SK-N-MC (cell line): ENCODE results near the gene PKNOX2.
A peak's percentile ranks its signal among the peaks of the same experiment; 100 is the strongest.

ENCODE experiments used
- DNase-seq: peaks from one replicate; pipeline ENCODE4 v3.0.0-alpha.2; 2011; ENCODE audit warnings: low read depth, low spot score
- H3K27ac ChIP-seq: fragments of 200-600 bp; sonication (generic); 2 replicates; pipeline ENCODE4 v1.5.1; 2016; ENCODE audit warnings: mixed run types
- H3K36me3 ChIP-seq: fragments of 200-600 bp; sonication (generic); 2 replicates; pipeline ENCODE4 v1.6.1; 2017; ENCODE audit warnings: antibody characterized with exemption, low read length, mixed read lengths; ENCODE audit not compliant: insufficient read depth
- H3K4me3 ChIP-seq: fragments of 200-600 bp; sonication (generic); 2 replicates; pipeline ENCODE4 v1.5.1; 2016
- H3K9ac ChIP-seq: fragments of 200-600 bp; sonication (generic); 2 replicates; pipeline ENCODE4 v1.8.0; 2017; ENCODE audit warnings: mixed run types, mixed read lengths; ENCODE audit not compliant: insufficient read length
- H3K9me3 ChIP-seq: fragments of 200-600 bp; sonication (generic); 2 replicates; pipeline ENCODE4 v1.6.1; 2017; ENCODE audit warnings: low read depth, mild to moderate bottlenecking, antibody characterized with exemption, low read length, moderate library complexity, mixed read lengths
- EZH2 ChIP-seq: fragments of 200-600 bp; sonication (generic); IDR thresholded peaks from one replicate; pipeline ENCODE4 v1.6.1; 2017; ENCODE audit warnings: antibody characterized with exemption
- FOXP2 ChIP-seq: optimal IDR thresholded peaks from 2 replicates; pipeline ENCODE3; 2011; ENCODE audit warnings: mild to moderate bottlenecking, moderate library complexity; ENCODE audit not compliant: insufficient read depth; ENCODE audit errors: extremely low read length, control extremely low read depth
- POLR2AphosphoS5 ChIP-seq: IDR thresholded peaks from 2 replicates; pipeline ENCODE4 v1.6.1; 2012; ENCODE audit warnings: mild to moderate bottlenecking, low read depth, low read length, borderline replicate concordance

The PKNOX2 gene

DNA sequence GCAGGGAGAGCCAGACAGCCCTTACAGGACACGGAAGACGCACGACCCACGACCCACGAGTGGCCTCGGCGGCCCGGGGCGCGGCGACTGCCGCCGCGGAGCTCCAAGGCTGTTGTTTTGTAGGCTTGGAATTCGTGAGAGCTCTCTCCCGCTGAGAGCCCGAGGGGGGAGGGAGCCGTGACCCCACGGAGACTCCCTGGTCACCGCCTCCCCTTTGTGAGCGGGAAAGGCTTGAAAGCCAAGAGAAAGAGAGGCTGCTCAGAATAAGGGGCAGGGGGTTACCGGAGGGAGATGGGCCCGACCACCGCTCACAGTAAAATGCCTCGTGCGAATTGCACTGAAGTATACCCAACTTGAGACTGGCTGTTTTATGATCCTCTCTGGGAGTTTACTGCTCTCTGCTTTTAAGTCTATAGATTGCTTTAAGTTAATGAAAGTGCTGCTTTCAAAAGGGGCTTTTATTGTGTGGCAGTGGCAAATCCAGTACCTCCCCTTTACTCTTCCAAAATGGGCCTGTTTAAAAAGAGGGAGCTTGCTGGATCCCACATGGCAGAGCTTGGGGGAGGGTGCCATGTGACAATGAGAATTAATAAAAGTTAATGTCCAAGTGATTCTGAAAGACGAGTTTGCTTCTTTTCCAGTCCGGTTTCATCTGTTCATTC is 2.9 kb downstream of the PKNOX2 start:
- no peak for TF ChIP-seq POLR2AphosphoS5
- no peak for TF ChIP-seq FOXP2
- TF ChIP-seq EZH2 = no peak
- Histone ChIP-seq H3K36me3 (no peaks in the 10 kb centered on the region), H3K4me3 (peak overlapping the region; percentile 88), H3K9ac (peak overlapping the region; percentile 63), H3K9me3 (no peaks in the 10 kb centered on the region), H3K27ac (peak overlapping the region; percentile 100)
- DNase-seq = no peak

DNA sequence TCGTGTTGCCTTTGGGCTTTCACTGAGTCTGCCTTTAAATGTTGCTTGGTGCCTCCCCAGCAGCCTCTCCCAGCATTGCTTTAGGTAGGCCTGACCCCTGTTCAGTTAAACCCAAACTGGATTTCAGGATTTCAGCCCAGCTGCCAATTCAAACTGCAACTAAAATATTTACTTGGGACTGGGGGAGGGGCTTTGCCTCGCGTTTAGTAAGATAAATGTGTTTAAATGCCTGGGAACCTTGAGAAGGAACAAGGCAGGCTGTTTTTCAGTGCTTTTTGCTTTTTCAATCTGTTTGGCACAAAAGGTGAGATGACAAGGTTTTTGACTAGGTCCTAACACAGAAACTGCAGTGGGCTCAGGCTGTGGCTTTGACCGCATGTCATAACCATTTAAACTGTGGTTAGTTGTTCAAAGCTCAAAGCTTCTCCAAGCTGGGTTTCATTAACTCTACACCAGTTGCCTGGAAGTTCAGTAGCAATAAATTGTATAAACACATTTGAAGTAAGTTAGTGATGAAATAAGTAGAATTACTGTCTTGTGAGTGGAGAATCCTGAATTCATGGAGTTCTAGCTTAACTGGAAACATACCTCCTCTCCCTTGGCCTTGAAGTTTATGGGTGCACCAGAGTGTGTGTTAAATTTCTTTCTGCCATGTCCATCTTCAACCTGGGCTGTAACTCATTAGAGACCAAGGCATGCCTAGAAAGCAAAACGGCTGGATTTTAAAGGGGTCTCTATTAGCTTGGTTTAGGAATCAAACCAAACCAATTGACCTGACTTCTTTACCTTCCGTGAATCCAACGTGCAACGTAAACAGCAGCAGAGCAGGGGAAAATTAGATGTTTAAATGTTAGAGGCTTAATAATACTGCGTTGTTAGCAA is 3.6 kb downstream of the PKNOX2 start:
- Histone ChIP-seq H3K9ac (peak overlapping the region; percentile 63), H3K36me3 (no peaks in the 10 kb centered on the region), H3K4me3 (peak overlapping the region; percentile 88), H3K27ac (peak overlapping the region; percentile 100), H3K9me3 (no peaks in the 10 kb centered on the region)
- TF ChIP-seq EZH2 (no peak), POLR2AphosphoS5 (peak; percentile 36; the same call in 1 of the 2 replicates)
- DNase-seq = peak; percentile 68

DNA sequence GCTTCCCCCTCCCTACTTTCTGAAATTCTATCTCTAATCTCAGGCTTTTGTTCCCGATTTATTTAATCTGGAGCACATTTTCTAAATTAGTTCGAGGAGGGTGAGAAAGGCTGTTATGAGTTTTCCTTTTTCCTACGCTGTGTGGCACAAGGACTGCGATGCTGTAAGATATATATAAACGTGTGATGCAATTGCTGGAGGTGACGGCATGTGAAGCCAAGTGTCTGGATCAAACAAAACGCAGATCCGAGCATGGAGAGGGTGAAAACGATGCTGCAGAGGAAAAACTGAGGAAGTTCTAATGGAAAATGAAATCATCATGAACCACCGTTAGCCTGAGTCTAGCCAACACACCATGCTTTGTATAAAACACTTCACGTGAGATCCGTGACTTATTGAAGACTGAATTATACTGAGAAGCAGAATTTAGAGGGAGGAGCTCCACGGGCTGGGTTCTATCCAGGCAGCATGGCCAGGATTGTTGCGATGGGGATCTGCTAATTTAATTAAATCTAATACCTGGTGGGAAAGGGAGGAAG is 4.4 kb downstream of the PKNOX2 start:
- no peak for TF ChIP-seq EZH2
- no peak for TF ChIP-seq FOXP2
- no peak for TF ChIP-seq POLR2AphosphoS5
- H3K9ac ChIP-seq = peak overlapping the region; percentile 63
- peak overlapping the region; percentile 100 for H3K27ac ChIP-seq
- H3K9me3 ChIP-seq = no peaks in the 10 kb centered on the region
- peak overlapping the region; percentile 88 for H3K4me3 ChIP-seq
- DNase-seq = no peak
- H3K36me3 ChIP-seq = no peaks in the 10 kb centered on the region

DNA sequence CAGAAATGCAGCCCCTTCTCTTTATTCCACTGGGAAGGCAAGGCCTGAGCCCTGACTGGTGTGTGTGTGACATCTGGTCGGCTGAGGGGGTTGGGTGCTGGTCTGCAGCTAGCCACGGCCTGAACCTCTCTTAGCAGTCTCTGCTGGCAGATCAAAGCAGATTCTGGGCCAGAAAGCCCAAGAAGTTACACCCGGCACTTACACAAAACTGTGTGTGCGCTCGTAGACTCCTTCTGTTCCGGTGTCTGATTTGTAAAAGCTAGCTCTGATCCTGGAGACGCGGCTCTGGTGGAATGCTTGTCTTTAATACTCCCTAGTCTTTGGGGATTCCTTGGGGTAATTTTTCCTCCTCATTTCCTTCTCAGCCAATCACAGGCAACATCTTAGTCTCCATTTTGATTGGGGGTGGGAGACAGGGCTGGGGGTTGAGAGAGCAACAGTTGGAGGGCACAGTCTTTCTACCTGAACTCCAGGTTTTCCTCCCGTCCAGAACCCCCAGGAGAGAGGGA is 5.5 kb downstream of the PKNOX2 start:
- H3K27ac ChIP-seq = peak overlapping the region; percentile 100
- no peak overlapping the region for H3K9ac ChIP-seq

DNA sequence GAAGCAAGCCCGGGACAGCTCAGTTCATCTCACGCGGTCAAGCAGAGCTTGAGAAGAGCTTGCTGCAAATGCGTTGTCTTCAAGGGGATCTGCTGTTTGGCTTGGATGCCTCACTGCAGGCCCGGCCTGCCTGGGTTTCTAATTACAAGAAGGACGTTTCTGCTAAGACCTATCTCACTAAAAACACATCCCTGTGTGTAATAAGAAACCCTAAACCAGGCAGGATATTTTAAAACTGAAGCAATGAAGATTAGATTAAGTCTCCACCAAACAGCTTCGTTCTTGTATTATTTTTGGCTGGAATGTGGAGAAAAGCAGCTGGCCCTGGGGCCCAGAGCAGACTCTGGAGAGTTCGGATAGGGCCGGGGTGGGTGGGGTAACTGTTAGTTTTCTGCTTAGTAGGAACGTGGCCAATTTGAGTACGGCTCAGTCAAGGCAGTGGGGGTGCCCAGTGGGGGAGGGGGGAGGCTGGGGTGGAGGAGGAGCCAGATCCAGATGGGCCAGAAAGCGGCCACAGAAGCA is 6.0 kb downstream of the PKNOX2 start:
- Histone ChIP-seq H3K4me3 (peak overlapping the region; percentile 32; the same call in 1 of the 2 replicates), H3K9ac (no peak overlapping the region), H3K27ac (peak overlapping the region; percentile 100), H3K9me3 (no peaks in the 10 kb centered on the region), H3K36me3 (no peaks in the 10 kb centered on the region)
- no peak for TF ChIP-seq EZH2
- TF ChIP-seq POLR2AphosphoS5 = no peak
- TF ChIP-seq FOXP2 = no peak
- no peak for DNase-seq

More for the DNA sequence above, 5.5 kb downstream of the PKNOX2 start:
- no peak for DNase-seq
- no peak for TF ChIP-seq FOXP2
- TF ChIP-seq EZH2 = no peak
- no peak for TF ChIP-seq POLR2AphosphoS5
- Histone ChIP-seq H3K9me3 (no peaks in the 10 kb centered on the region), H3K36me3 (no peaks in the 10 kb centered on the region), H3K4me3 (peak overlapping the region; percentile 32; the same call in 1 of the 2 replicates)

DNA sequence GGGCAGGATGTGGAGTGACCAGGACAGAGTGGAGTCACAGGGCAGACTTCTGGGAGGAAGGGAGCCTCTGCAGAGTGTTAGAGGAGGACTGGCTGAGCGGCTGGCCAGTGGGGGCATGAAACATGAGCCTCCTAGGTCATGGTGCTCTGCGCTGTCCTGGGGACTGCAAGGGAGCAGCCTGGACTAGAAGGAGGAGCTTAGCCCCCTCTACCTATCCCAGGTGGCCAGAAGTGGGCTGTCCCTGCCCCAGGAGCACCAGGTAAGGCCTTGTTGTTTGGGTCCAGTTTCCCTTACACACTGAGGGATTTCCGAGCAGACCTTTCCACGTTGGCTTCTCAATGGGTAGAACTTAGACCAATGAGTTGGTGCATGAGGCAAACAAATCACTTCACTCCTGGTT is 7.4 kb downstream of the PKNOX2 start:
- Histone ChIP-seq H3K9ac (no peak overlapping the region), H3K36me3 (no peaks in the 10 kb centered on the region), H3K27ac (no peak overlapping the region), H3K9me3 (no peaks in the 10 kb centered on the region), H3K4me3 (no peak overlapping the region)
- no peak for DNase-seq
- TF ChIP-seq EZH2 (no peak), FOXP2 (no peak), POLR2AphosphoS5 (no peak)

DNA sequence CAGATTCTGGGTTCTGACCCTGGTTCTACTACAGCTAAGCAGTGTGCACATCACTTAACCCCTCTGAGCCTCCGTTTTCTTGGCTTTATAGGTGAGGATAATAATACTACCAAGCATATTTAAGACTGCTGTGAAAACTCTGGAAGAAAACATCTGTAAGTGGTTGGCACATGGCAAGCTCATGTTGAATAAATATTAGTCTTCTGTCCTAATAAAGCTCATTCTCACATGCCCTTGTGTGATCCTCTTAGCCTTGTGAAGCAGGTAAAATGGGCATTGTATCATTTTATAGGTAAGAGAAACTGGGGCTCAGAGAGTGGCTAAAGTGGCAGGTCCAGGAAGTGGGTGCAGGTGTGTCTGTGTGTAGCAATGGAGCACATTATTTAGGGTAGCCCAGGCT is 8.5 kb downstream of the PKNOX2 start:
- Histone ChIP-seq H3K4me3 (no peak overlapping the region), H3K36me3 (no peaks in the 10 kb centered on the region), H3K27ac (peak overlapping the region; percentile 67; the same call in 1 of the 2 replicates), H3K9me3 (no peaks in the 10 kb centered on the region), H3K9ac (no peak overlapping the region)
- DNase-seq = no peak
- TF ChIP-seq FOXP2 (no peak), POLR2AphosphoS5 (no peak), EZH2 (no peak)

DNA sequence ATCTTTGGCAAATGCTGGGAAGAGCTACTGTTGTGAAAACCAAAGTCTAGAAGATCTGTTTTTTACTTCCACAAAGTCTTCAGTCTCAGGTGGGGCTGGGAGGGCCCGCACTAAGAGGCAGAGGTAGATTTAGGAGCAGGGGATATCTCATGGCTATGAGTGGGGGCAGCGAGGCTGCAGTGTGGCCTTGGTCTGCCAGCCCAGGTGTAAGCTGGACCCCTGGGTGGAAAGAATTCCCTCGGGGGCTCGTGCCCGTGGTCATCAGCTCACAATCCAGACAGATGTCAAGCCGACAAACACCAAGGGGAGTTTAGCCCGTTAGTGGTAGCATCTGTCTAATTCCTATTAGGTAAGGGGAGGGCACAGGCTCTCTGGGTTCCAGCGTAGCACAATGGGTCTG is 9.0 kb downstream of the PKNOX2 start:
- Histone ChIP-seq H3K36me3 (no peaks in the 10 kb centered on the region), H3K4me3 (no peak overlapping the region), H3K9me3 (no peaks in the 10 kb centered on the region), H3K27ac (0 out of 2 replicates have a peak overlapping the region, but pooled peaks have one; percentile 67), H3K9ac (no peak overlapping the region)
- DNase-seq = no peak
- TF ChIP-seq POLR2AphosphoS5 (no peak), EZH2 (no peak), FOXP2 (no peak)
